ENCODE results near the gene IL4. TPM values are rescaled to one million over a fixed set of nuclear protein-coding genes. Genes with fewer than 3 reads are reported as not detected.

Gene IL4
- total and polyA plus RNA-seq, 2 experiments from 2014 or later: not detected

GRCh38 chr5:132689513-132689912, 15.7 kb downstream of the IL4 start:
- H3K4me3 ChIP-seq: no peak overlapping the region
- H3K79me2 ChIP-seq (replicated peaks; ENCODE audit: insufficient read depth): no peaks in the 10 kb centered on the region
- H3K27ac ChIP-seq (ENCODE audit: low read depth): no peak overlapping the region
- Mint-ChIP-seq H3K27ac (no peak overlapping the region), H3K4me3 (no peak overlapping the region), H3K27me3 (ENCODE audit: insufficient read depth, low read depth, poor library complexity) (peaks cover 5% of the 10 kb centered on the region), H3K9me3 (no peaks in the 10 kb centered on the region), H3K36me3 (ENCODE audit: low read depth) (no peaks in the 10 kb centered on the region; the same call in 2 of the 3 replicates), H3K4me1 (no peaks in the 10 kb centered on the region; the same call in 2 of the 3 replicates)
- H3K4me1 ChIP-seq (ENCODE audit: insufficient read depth): no peaks in the 10 kb centered on the region
- H3K9me2 ChIP-seq (ENCODE audit: insufficient read depth): no peaks in the 10 kb centered on the region
- no peaks in the 10 kb centered on the region for H3K36me3 ChIP-seq (ENCODE audit: insufficient read depth)
- no peak overlapping the region for H2AFZ ChIP-seq
- no peak for ATAC-seq
- DNase-seq (ENCODE audit: low spot score): no peak
- no peak overlapping the region for H3K4me2 ChIP-seq
- H4K20me1 ChIP-seq (replicated peaks; ENCODE audit: insufficient read depth): no peaks in the 10 kb centered on the region
- H3K27me3 ChIP-seq (ENCODE audit: insufficient read depth): no peaks in the 10 kb centered on the region
- no peak for TF ChIP-seq JUNB (IDR thresholded peaks at IDR 0.05; ENCODE audit: unreplicated experiment)
- no peaks in the 10 kb centered on the region for H3F3A ChIP-seq (replicated peaks; ENCODE audit: low read depth)

GRCh38 chr5:132690156-132690555, 16.4 kb downstream of the IL4 start:
- H3K4me3 ChIP-seq: no peak overlapping the region
- Mint-ChIP-seq H3K36me3 (ENCODE audit: low read depth) (no peaks in the 10 kb centered on the region; the same call in 2 of the 3 replicates), H3K4me1 (no peaks in the 10 kb centered on the region; the same call in 2 of the 3 replicates), H3K4me3 (no peak overlapping the region), H3K9me3 (no peaks in the 10 kb centered on the region), H3K27ac (no peak overlapping the region), H3K27me3 (ENCODE audit: insufficient read depth, low read depth, poor library complexity) (peaks cover 5% of the 10 kb centered on the region)
- no peaks in the 10 kb centered on the region for H3K27me3 ChIP-seq (ENCODE audit: insufficient read depth)
- no peaks in the 10 kb centered on the region for H3K9me2 ChIP-seq (ENCODE audit: insufficient read depth)
- no peaks in the 10 kb centered on the region for H4K20me1 ChIP-seq (replicated peaks; ENCODE audit: insufficient read depth)
- no peak overlapping the region for H3K4me2 ChIP-seq
- H3K79me2 ChIP-seq (replicated peaks; ENCODE audit: insufficient read depth): no peaks in the 10 kb centered on the region
- H3F3A ChIP-seq (replicated peaks; ENCODE audit: low read depth): no peaks in the 10 kb centered on the region
- no peaks in the 10 kb centered on the region for H3K36me3 ChIP-seq (ENCODE audit: insufficient read depth)
- no peak overlapping the region for H3K27ac ChIP-seq (ENCODE audit: low read depth)
- no peaks in the 10 kb centered on the region for H3K4me1 ChIP-seq (ENCODE audit: insufficient read depth)
- ATAC-seq (no peak), DNase-seq (ENCODE audit: low spot score) (no peak)
- no peak overlapping the region for H2AFZ ChIP-seq
- TF ChIP-seq ZNF331 (CRISPR knock-in tag; IDR thresholded peaks at IDR 0.05; ENCODE audit: low read depth): no peak
- TF ChIP-seq JUNB (IDR thresholded peaks at IDR 0.05; ENCODE audit: unreplicated experiment): no peak
- TF ChIP-seq ZNF114 (CRISPR knock-in tag; IDR thresholded peaks at IDR 0.05): no peak
- TF ChIP-seq ZNF462 (CRISPR knock-in tag; IDR thresholded peaks at IDR 0.05): no peak
- TF ChIP-seq CREB1 (CRISPR knock-in tag; IDR thresholded peaks at IDR 0.05; ENCODE audit: low read depth): no peak
- no peak for TF ChIP-seq POLR2AphosphoS5 (IDR thresholded peaks at IDR 0.05; ENCODE audit: low read depth)
- TF ChIP-seq EZH2 (IDR thresholded peaks at IDR 0.05; ENCODE audit: low read depth, unreplicated experiment): no peak
- no peak for TF ChIP-seq EZH2phosphoT487 (IDR thresholded peaks at IDR 0.05; ENCODE audit: unreplicated experiment)
- no peak for TF ChIP-seq NANOG (IDR thresholded peaks at IDR 0.05; ENCODE audit: borderline replicate concordance)
- TF ChIP-seq ETS1 (IDR thresholded peaks at IDR 0.05): no peak
- TF ChIP-seq REST (IDR thresholded peaks at IDR 0.05; ENCODE audit: unreplicated experiment): no peak
